ENCODE results near the gene BTN1A1.

GRCh38 chr6:26470643-26471042 lies 29.5 kb upstream of the BTN1A1 start:
- TF ChIP-seq POLR2A (IDR thresholded peaks at IDR 0.05; ENCODE audit: low read depth, low read length): no peak
- no peak for TF ChIP-seq POLR2AphosphoS5 (IDR thresholded peaks at IDR 0.05; ENCODE audit: low read depth, low read length)
- no peak for TF ChIP-seq TAF1 (IDR thresholded peaks at IDR 0.05; ENCODE audit: borderline replicate concordance, low read depth, low read length)

Measured in GM12892 (cell line).